GM21381 (cell line): ENCODE measurements around the gene DAB1.

Source experiments
- ATAC-seq: cut with Tn5 transposase; IDR thresholded peaks from one replicate; pipeline ENCODE4 v1.9.1; 2021; ENCODE audit warnings: mild to moderate bottlenecking, moderate library complexity; ENCODE audit not compliant: unreplicated experiment

The DAB1 gene

DNA sequence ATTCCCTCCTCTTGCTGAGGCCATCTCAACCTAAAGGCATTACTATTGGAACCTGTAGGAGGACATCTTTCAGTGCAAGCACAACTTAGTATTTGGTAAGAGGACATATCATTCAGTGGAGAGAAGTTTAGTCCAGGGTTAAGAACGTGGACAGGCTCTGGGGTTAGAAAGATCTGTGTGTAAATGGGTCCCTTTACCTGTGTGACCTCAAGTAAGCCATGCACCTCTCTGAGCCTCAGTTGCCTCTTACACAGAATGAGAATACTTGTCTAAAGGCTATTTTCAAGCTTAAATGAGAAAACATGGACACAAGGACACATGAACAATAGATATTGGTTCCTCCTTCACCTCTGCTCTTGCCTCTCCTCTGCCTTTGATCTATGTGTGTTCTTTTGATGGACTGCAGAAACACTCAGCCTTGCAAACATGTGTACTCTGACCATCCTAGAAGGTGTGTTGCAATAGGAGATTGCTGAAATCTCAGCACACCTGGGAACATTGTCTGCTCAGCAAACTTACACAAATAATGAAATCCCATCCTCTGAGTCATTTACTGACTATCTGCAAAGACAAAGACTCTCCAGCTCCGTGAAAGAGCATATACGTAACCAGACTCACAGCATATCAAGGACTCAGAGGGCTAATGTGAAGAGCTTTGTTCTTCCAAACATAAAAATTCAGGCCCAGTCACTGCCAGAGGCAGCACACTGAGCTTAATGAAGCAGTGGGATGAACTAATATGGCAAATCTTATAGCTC lies 143.8 kb downstream of the DAB1 start:
- ATAC-seq = no peak

GRCh38 chr1:57278558-57278957 lies 145.3 kb downstream of the DAB1 start:
- ATAC-seq = no peak

- ATAC-seq = no peak
Measured at GRCh38 chr1:57277681-57278080, 146.2 kb downstream of the DAB1 start.

- no peak for ATAC-seq
Measured at GRCh38 chr1:57276918-57277317, 146.9 kb downstream of the DAB1 start.

GRCh38 chr1:57272601-57273000 lies 151.3 kb downstream of the DAB1 start:
- no peak for ATAC-seq

DNA sequence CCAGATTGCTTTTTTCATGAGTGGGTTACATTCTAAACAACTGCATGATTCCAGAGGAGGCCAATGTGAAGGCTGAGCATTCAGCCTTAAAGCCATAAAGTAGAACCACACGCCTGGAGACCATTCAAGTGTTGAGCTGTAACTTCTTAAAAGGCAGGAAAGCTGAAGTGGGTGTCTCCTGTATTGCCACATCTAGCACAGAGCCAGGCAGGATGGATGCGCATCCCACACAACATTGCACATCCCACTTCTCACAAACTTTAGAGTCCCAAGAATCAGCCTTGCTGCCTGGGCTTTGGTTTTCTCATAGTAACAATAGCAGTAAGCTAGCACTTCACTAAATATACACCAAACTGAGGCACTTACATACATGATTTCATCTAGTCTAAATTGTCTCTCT lies 151.7 kb downstream of the DAB1 start:
- no peak for ATAC-seq

DNA sequence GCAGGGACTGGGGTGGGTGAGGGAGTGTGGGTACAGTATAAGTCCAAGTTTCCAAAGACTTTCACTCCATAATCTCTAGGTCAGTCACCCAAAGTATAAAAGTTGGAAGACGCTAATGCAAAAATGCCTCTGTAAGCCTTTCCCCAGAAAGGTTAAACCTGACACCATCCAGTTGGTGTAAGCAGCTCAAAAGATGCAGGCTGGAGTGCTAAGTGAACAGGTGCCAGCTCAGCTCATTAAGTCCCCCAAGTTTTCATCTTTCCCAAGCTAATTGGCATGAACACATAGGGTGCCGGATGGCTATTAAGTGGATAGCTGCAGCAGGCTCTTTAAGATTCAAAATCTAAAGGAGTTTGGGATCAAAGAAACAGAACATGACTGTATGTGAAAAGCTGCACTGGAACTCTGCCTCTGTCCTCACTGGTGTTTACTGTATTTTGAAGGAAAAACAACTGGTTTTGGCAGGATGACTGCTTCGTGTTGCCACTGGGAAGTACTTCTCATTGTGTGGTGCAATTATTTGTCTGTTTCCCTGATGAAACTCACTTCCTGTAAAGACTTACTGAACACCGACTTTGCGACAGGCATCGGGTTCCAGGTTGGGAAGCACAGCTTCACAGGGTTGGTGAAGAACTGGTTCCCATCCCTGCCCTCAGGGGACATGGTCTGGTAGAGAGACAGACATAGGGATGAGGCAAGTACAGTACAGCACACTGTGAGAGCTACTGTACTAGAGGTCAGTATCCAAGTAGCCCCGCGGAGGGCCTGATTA lies 152.7 kb downstream of the DAB1 start:
- no peak for ATAC-seq

DNA sequence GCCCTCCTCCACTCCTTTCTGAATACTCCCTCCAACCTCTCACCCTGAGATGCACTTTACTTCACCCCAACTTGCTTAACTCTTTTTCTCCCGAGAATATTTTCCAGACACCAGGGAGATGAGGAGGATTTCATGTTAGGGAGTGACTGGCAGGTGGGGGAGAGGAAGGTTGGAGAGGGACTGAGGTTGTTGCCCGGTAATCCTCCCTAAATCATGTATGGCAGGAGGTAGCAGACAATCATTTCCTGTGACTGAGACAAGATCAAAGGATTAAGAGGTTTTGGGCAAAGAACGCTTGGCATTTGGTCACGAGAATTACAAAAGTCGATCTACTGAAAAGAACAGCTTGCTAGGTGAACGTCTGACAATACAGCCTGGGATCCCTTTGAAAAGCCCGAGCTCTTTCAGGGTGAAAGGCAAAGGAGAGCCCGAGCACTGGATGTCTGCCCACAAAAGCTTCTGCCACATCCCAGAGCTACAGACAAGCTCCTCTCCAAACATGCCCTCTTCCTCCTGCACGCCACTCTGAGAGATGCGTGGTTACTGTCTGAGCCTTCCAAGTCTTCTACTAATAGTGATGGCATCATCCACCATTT lies 154.1 kb downstream of the DAB1 start:
- no peak for ATAC-seq

DNA sequence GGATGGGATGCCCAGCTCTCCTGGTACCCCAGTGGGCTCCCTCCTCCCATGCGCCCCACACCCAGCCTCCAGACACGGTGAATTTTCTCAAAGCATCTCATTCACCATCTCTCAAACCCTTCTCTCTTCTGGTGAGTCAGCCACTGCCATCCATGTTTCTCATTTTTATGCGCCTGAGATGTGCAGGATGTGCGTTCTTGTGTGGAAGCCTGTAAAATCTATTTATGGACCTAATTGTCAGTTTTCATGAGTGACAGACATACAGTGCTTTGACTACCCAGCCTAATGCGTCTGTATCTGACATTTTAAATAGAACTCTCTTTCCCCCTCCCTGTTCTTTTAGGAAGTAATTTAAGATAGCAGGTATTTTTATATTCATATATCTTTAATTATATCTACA lies 158.8 kb downstream of the DAB1 start:
- no peak for ATAC-seq

GRCh38 chr1:57262472-57262871 lies 161.4 kb downstream of the DAB1 start:
- ATAC-seq = no peak

- ATAC-seq = no peak
Measured at GRCh38 chr1:57258557-57259325, 165.1 kb downstream of the DAB1 start.

GRCh38 chr1:57255945-57256344 lies 167.9 kb downstream of the DAB1 start:
- ATAC-seq = no peak

DNA sequence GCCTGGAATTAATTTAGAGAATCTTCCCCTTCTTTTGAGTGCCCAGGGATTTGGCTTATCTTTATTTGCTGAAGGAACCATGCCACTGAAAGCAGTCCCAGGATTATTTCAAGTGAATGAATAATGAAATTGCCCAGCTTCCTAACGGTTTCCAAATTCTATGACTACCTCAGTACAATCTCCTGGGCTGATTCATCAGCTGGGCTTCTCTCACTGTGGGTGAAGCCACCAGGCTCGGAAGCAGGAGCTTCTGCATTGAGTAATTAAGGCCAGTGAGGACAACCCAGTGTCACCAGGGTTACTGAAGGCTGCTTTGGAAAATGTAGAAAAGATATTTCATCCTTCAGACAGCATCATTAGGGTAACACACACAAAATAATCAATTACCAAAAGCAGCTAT lies 169.8 kb downstream of the DAB1 start:
- ATAC-seq = no peak

GRCh38 chr1:57252597-57253294 lies 171.1 kb downstream of the DAB1 start:
- no peak for ATAC-seq

GRCh38 chr1:57250021-57250420 lies 173.8 kb downstream of the DAB1 start:
- no peak for ATAC-seq

DNA sequence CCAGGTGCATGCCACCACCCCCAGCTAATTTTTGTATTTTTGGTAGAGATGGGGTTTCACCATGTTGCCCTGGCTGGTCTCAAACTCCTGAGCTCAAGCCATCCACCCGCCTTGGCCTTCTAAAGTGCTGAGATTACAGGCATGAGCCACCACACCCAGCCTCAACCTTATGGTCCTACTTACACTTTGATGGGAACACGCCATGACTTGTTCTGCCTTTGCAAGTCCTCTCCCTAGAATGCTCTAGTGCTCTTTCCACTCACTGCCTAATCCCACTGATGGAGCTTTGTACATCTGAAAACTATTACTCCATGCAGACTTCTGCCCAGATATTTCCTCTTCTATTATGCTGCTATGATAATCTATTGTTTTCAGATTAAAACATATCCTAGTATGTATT lies 174.3 kb downstream of the DAB1 start:
- no peak for ATAC-seq

DNA sequence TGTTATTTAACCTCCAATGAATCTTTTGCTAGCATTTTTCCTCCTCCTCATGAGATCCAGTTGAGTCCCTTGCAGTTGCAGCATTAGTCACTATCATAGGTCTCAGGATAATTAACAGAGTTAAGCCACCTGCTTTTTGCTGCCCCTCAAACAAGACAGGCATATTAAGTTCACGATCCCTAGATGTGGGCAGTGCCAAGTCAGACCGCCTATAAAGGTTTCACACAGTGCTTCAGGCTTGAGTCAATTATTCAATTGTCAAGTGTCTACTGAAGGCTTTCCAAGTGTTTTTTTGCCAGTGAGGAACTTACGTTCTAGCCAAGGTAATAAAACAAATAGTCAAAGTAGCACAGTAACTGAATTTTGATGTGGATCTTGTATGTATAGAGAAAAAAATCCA lies 175.0 kb downstream of the DAB1 start:
- ATAC-seq = no peak

GRCh38 chr1:57238233-57238781 lies 185.6 kb downstream of the DAB1 start:
- no peak for ATAC-seq

DNA sequence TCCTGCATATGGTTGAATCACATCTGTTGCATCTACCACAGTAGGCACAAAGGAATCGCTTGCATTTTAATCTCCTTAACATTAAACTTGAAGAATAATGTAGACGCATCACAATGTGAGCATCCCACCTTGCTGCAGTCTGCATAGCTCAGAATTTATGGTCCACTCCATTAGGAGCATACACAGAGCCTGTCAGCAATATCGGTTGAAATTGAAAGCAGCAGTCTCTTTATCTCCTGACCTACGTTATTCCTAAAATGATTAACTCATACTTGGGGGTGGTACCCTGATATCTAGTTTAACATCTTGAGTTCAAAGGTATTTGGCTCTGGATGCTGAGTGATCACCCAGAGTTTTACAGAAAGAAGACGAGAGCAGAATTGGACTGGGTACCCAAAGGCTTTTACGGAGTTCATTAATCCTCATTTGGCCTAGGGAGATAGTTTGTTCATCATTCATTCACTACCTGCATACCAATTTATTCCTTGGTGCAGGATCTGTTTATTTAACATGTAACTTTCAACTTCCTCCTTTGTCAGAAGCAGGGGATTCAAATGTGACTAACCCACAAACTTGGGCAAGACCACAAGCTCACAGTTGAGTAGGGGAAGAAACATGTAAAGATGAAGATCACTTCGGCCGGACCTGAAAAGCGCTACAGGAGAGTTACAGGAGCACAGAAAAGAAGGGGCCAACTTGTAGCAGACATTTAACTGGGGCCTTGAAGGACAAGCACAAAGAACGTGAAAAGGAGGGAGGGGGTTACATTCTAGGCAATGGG lies 187.9 kb downstream of the DAB1 start:
- ATAC-seq = no peak

- ATAC-seq = no peak
Measured at GRCh38 chr1:57234459-57234858, 189.4 kb downstream of the DAB1 start.
